AG04450 (cell line): Measurements from ENCODE around the gene ACP2. TPM values are rescaled to one million over a fixed set of nuclear protein-coding genes. Genes with fewer than 3 reads are reported as not detected.
A peak's percentile ranks its signal among the peaks of the same experiment; 100 is the strongest.
"Not testable (repeated sequence)": the region's sequence is repeated elsewhere in the genome, so short reads cannot be mapped to it uniquely, and the experiment has no call there.

Experiments
- CTCF ChIA-PET: fragments of 300-600, 350-600 bp; formaldehyde crosslinking; extraction: SDS; loops from one replicate; lab custom pipeline; 2022; ENCODE audit warnings: antibody characterized with exemption, inconsistent platforms; lab: Charles Lee
- POLR2A ChIA-PET: fragments of 350-600 bp; formaldehyde crosslinking; extraction: SDS; loops from one replicate; lab custom pipeline; 2021; ENCODE audit warnings: antibody characterized with exemption, inconsistent platforms; lab: Yijun Ruan, JAX
- DNase-seq: peaks from one replicate; pipeline ENCODE4 v3.0.0-alpha.2; 2011; ENCODE audit warnings: low read depth, low spot score
- H3K27ac ChIP-seq: one replicate; pipeline ENCODE4 v1.5.1; 2012; ENCODE audit warnings: low read depth, low read length, control low read depth
- H3K27me3 ChIP-seq: one replicate; pipeline ENCODE4 v1.6.0; 2012; ENCODE audit warnings: low read length; ENCODE audit not compliant: control insufficient read depth, insufficient read depth
- H3K4me3 ChIP-seq: 2 replicates; pipeline ENCODE4 v1.5.1; 2011; ENCODE audit warnings: mild to moderate bottlenecking, low read depth, low read length, control low read depth
- H3K9me3 ChIP-seq: 2 replicates; pipeline ENCODE4 v1.5.1; 2012; ENCODE audit warnings: low read length; ENCODE audit not compliant: control insufficient read depth, insufficient read depth
- polyA plus RNA-seq: library from polyadenylated mRNA; depleted of rRNA; stranded (reverse); fragments of >200 nt; gene quantifications from 2 replicates; pipeline ENCODE4 v1.2.3, GENCODE V29; 2011
- TF ChIP-seq, protein P1 (sequence below): IDR thresholded peaks from 2 replicates; pipeline ENCODE4 v1.5.1; 2011; ENCODE audit warnings: low read depth, low read length, control low read depth, inconsistent platforms

ACP2 gene
- polyA plus RNA-seq, 1 experiment: 20.8 TPM

DNA sequence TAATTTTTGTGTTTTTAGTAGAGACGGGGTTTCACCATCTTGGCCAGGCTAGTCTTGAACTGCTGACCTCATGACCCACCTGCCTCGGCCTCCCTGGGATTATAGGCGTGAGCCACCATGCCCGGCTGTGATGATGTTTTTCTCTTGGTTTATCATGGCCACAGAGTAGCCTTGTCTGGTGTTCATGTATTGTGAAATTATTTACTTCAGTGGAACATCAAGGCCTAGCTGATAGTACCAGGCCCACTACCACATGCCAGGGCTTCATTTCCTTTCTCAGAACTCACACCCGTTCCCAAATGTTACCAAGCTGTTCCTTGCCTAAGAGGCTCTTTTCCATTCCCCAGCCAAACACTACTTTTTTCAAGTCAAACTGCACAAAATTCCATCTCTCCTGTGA, 40.0 kb downstream of the ACP2 start:
- Histone ChIP-seq H3K27ac (no peak overlapping the region), H3K27me3 (no peaks in the 10 kb centered on the region), H3K9me3 (no peaks in the 10 kb centered on the region; the same call in 1 of the 2 replicates), H3K4me3 (no peak overlapping the region)
- ChIA-PET CTCF (no interaction called here), POLR2A (interaction anchor here (0.7 kb wide), 1 partner anchor 382 kb away, joined by 3 read pairs; no protein-coding TSS in a partner anchor)
- no peak for DNase-seq
- TF ChIP-seq, protein P1, sequence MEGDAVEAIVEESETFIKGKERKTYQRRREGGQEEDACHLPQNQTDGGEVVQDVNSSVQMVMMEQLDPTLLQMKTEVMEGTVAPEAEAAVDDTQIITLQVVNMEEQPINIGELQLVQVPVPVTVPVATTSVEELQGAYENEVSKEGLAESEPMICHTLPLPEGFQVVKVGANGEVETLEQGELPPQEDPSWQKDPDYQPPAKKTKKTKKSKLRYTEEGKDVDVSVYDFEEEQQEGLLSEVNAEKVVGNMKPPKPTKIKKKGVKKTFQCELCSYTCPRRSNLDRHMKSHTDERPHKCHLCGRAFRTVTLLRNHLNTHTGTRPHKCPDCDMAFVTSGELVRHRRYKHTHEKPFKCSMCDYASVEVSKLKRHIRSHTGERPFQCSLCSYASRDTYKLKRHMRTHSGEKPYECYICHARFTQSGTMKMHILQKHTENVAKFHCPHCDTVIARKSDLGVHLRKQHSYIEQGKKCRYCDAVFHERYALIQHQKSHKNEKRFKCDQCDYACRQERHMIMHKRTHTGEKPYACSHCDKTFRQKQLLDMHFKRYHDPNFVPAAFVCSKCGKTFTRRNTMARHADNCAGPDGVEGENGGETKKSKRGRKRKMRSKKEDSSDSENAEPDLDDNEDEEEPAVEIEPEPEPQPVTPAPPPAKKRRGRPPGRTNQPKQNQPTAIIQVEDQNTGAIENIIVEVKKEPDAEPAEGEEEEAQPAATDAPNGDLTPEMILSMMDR: no peak

- H3K27ac ChIP-seq, DNase-seq, H3K9me3 ChIP-seq, H3K27me3 ChIP-seq, H3K4me3 ChIP-seq: not testable (repeated sequence)
- ChIA-PET POLR2A (interaction anchor here (0.7 kb wide), 1 partner anchor 382 kb away, joined by 3 read pairs; no protein-coding TSS in a partner anchor), CTCF (interaction anchor here (0.8 to 1.0 kb wide), 2 partner anchors 56 to 147 kb away, joined by 3 read pairs; no protein-coding TSS in a partner anchor)
These were observed 40.5 kb downstream of the ACP2 start for GRCh38 chr11:47208008-47208552.

DNA sequence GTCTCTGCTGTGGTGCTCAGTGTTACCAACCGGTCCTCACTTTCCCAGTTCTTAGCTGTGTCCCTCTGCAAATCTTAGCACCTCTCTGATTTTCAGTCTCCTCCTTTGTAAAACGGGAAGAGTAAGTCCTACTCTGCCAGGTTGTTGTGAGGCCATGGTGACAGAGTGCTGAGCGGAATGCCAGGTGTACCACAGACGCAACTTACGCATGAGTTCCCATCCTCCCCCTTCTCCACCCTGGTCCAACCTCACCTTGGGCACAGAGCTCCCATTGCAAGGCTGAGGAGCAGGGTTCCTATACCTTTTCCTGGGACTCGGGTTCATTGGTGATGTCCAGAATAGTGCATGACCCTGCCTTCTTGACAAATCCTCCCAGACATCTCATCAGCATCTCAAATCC, 41.2 kb downstream of the ACP2 start:
- Histone ChIP-seq H3K4me3 (no peak overlapping the region), H3K27ac (no peak overlapping the region), H3K9me3 (no peaks in the 10 kb centered on the region; the same call in 1 of the 2 replicates), H3K27me3 (no peaks in the 10 kb centered on the region)
- ChIA-PET POLR2A (no interaction called here), CTCF (interaction anchor here (0.7 to 1.0 kb wide), 3 partner anchors 57 to 147 kb away, joined by 3 read pairs; no protein-coding TSS in a partner anchor)
- DNase-seq: no peak
- TF ChIP-seq, protein P1: no peak

DNA sequence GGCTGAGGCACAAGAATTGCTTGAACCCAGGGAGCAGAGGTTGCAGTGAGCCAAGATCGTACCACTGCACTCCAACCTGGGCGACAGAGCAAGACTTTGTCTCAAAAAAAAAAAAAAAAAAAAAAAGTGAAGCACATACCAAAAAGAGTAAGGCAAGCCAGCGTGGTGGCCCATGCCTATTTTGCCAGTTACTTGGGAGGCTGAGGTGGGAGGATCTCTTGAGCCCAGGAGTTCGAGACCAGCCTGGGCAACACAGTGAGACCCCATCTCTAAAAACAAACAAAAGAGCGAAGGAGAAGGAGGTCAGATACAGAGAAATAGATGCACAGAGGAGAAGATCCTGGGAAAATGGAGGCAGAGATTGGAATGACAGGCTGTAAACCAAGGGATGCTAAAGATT, 42.0 kb downstream of the ACP2 start:
- CTCF ChIA-PET: interaction anchor here (1.2 kb wide), 1 partner anchor 148 kb away, joined by 6 read pairs; no protein-coding TSS in a partner anchor
- POLR2A ChIA-PET: interaction anchor here (1.3 kb wide), 1 partner anchor 8 kb away, joined by 10 read pairs; the partner anchor contains the start of gene DDB2
- H3K27me3 ChIP-seq, H3K4me3 ChIP-seq, H3K9me3 ChIP-seq, DNase-seq, H3K27ac ChIP-seq: not testable (repeated sequence)

DNA sequence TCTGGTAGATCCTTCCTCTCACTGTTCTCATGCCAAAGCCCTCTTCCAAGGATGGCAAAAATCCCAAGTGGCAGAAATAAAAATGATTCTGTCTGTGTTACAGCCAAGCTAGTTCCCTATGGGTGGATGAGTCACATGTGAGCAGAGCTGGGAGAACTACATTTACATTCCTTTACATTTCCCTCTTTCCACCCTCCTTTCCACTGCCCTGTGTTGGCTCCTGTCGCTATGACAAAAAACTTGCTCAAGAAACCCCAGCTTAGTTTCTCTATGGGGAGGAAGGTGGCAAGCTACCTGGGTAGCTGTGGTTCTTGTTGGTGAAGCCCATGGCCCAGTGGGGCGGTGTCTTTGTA, 44.0 kb downstream of the ACP2 start:
- peak; percentile 46 for DNase-seq
- no peak overlapping the region for H3K4me3 ChIP-seq
- POLR2A ChIA-PET: interaction anchor here (1.2 to 1.6 kb wide), 2 partner anchors 12 to 30 kb away, joined by 4 read pairs; no protein-coding TSS in a partner anchor
- TF ChIP-seq, protein P1: no peak
- H3K9me3 ChIP-seq: no peaks in the 10 kb centered on the region
- CTCF ChIA-PET: interaction anchor here (0.7 to 1.8 kb wide), 4 partner anchors 23 to 285 kb away, joined by 3 to 4 read pairs (median 4); no protein-coding TSS in a partner anchor
- no peaks in the 10 kb centered on the region for H3K27me3 ChIP-seq
- H3K27ac ChIP-seq: no peak overlapping the region

- CTCF ChIA-PET: interaction anchor here (1.2 kb wide), 1 partner anchor 37 kb away, joined by 3 read pairs; no protein-coding TSS in a partner anchor
- no peak overlapping the region for H3K4me3 ChIP-seq
- no peak overlapping the region for H3K27ac ChIP-seq
- POLR2A ChIA-PET: no interaction called here
- no peaks in the 10 kb centered on the region for H3K27me3 ChIP-seq
- no peak for DNase-seq
- H3K9me3 ChIP-seq: no peaks in the 10 kb centered on the region
- TF ChIP-seq, protein P1: no peak
These were observed 46.0 kb downstream of the ACP2 start for GRCh38 chr11:47202576-47202975.
